Endodermal cell (in vitro differentiated cells): ENCODE results near the gene PLN. TPM values are rescaled to one million over a fixed set of nuclear protein-coding genes. Genes with fewer than 3 reads are reported as not detected.

Experiments used
- DNase-seq: peaks from one replicate; pipeline ENCODE4 v3.0.0-alpha.2; 2017
- H3K27ac ChIP-seq: 2 replicates; pipeline ENCODE4 v1.5.1; 2013; ENCODE audit warnings: mild to moderate bottlenecking, low read depth, low read length, moderate library complexity
- H3K27me3 ChIP-seq: 2 replicates; pipeline ENCODE4 v1.6.1; 2013; ENCODE audit warnings: mild to moderate bottlenecking, low read length, moderate library complexity; ENCODE audit not compliant: insufficient read depth, control insufficient read depth, poor library complexity, severe bottlenecking
- H3K36me3 ChIP-seq: 2 replicates; pipeline ENCODE4 v1.7.0; 2013; ENCODE audit warnings: mild to moderate bottlenecking, low read length, moderate library complexity; ENCODE audit not compliant: control insufficient read depth, insufficient read depth
- H3K4me1 ChIP-seq: one replicate; pipeline ENCODE4 v1.7.0; 2013; ENCODE audit warnings: low read length; ENCODE audit not compliant: control insufficient read depth, insufficient read depth
- H3K4me3 ChIP-seq: 2 replicates; pipeline ENCODE4 v1.5.1; 2013; ENCODE audit warnings: mild to moderate bottlenecking, low read length, moderate library complexity
- H3K9ac ChIP-seq: 2 replicates; pipeline ENCODE4 v1.6.1; 2013; ENCODE audit warnings: mild to moderate bottlenecking, low read length, moderate library complexity; ENCODE audit not compliant: poor library complexity, severe bottlenecking; ENCODE audit errors: extremely low read depth
- H3K9me3 ChIP-seq: 2 replicates; pipeline ENCODE4 v1.6.1; 2013; ENCODE audit warnings: mild to moderate bottlenecking, low read length, moderate library complexity; ENCODE audit not compliant: control insufficient read depth
- H3K27ac Mint-ChIP-seq: 2 replicates; pipeline ENCODE4 v1.8.0; 2020; ENCODE audit warnings: mixed read lengths
- H3K27me3 Mint-ChIP-seq: 2 replicates; pipeline ENCODE4 v1.8.0; 2021; ENCODE audit warnings: mild to moderate bottlenecking, mixed read lengths; ENCODE audit not compliant: insufficient read depth
- H3K36me3 Mint-ChIP-seq: 2 replicates; pipeline ENCODE4 v1.8.0; 2020; ENCODE audit warnings: low read depth, mixed read lengths
- H3K4me1 Mint-ChIP-seq: 2 replicates; pipeline ENCODE4 v1.8.0; 2020; ENCODE audit warnings: mixed read lengths
- H3K4me3 Mint-ChIP-seq: 2 replicates; pipeline ENCODE4 v1.8.0; 2020; ENCODE audit warnings: mild to moderate bottlenecking, moderate library complexity, mixed read lengths
- H3K9me3 Mint-ChIP-seq: 2 replicates; pipeline ENCODE4 v1.8.0; 2020; ENCODE audit warnings: mild to moderate bottlenecking, mixed read lengths
- WGBS, 2 experiments: methylation state at CpG; one replicate each; pipeline versions ENCODE4 v1.1.5 to v1.1.7; 2013; ENCODE audit warnings: missing lambda C conversion rate in 2 of 2, mixed read lengths in 1 of 2; ENCODE audit not compliant: insufficient coverage in 1 of 2, insufficient read length in 1 of 2; 5-methylcytosine and 5-hydroxymethylcytosine counted together
- total RNA-seq, 2 donors: library from RNA; stranded (reverse); fragmentation: NEBNext Ultra II Directional in 1 of 2; extraction: Animal tissue kit (Norgen Biotek cat#: 25700) in 1 of 2; gene quantifications; 2 replicates in 1 of 2; 3 replicates in 1 of 2; pipeline ENCODE4 v1.2.1, GENCODE V29; 2021
- TF ChIP-seq, protein P1 (sequence below): fragments of 200-600 bp; sonication (generic); conservative IDR thresholded peaks from 2 replicates; pipeline ENCODE4 v1.5.0; 2021; ENCODE audit warnings: antibody characterized with exemption, mild to moderate bottlenecking

PLN gene
- total RNA-seq, 2 donors from 2014 or later, result not detected

DNA sequence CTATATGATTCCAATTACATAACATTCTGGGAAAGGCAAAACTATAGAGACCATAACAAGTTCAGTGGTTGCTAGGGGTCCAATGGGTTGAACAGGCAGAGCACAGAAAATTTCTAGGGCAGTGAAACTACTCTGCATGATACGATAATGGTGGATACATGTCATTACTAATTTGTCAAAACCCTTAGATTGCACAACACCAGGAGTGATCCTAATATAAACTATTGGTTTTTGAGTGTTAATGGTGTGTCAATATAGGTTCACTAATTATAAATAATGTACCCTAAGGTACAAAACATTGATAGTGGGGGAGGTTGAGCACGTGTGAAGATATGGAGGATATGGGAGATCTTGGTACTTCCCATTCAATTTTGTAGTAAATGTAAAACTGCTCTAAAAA, 42.4 kb upstream of the PLN start:
- H3K4me3 Mint-ChIP-seq, result no peak overlapping the region
- WGBS, 2 experiments, result 100% methylated on average over 1 to 2 of the region's 2 CpGs
- H3K27me3 Mint-ChIP-seq, result no peaks in the 10 kb centered on the region
- H3K9me3 ChIP-seq, result peaks cover 27% of the 10 kb centered on the region
- H3K27ac ChIP-seq, result no peak overlapping the region
- H3K36me3 ChIP-seq, result peaks cover 5% of the 10 kb centered on the region
- H3K4me1 Mint-ChIP-seq, result peaks cover 9% of the 10 kb centered on the region
- H3K36me3 Mint-ChIP-seq, result peaks cover 12% of the 10 kb centered on the region
- H3K27ac Mint-ChIP-seq, result no peak overlapping the region
- DNase-seq, result no peak
- H3K9me3 Mint-ChIP-seq, result peaks cover 1% of the 10 kb centered on the region
- H3K9ac ChIP-seq, result no peak overlapping the region
- no peak overlapping the region for H3K4me3 ChIP-seq
- TF ChIP-seq, protein P1, sequence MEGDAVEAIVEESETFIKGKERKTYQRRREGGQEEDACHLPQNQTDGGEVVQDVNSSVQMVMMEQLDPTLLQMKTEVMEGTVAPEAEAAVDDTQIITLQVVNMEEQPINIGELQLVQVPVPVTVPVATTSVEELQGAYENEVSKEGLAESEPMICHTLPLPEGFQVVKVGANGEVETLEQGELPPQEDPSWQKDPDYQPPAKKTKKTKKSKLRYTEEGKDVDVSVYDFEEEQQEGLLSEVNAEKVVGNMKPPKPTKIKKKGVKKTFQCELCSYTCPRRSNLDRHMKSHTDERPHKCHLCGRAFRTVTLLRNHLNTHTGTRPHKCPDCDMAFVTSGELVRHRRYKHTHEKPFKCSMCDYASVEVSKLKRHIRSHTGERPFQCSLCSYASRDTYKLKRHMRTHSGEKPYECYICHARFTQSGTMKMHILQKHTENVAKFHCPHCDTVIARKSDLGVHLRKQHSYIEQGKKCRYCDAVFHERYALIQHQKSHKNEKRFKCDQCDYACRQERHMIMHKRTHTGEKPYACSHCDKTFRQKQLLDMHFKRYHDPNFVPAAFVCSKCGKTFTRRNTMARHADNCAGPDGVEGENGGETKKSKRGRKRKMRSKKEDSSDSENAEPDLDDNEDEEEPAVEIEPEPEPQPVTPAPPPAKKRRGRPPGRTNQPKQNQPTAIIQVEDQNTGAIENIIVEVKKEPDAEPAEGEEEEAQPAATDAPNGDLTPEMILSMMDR, result no peak
- H3K27me3 ChIP-seq, result no peaks in the 10 kb centered on the region
- peaks cover 3% of the 10 kb centered on the region for H3K4me1 ChIP-seq

DNA sequence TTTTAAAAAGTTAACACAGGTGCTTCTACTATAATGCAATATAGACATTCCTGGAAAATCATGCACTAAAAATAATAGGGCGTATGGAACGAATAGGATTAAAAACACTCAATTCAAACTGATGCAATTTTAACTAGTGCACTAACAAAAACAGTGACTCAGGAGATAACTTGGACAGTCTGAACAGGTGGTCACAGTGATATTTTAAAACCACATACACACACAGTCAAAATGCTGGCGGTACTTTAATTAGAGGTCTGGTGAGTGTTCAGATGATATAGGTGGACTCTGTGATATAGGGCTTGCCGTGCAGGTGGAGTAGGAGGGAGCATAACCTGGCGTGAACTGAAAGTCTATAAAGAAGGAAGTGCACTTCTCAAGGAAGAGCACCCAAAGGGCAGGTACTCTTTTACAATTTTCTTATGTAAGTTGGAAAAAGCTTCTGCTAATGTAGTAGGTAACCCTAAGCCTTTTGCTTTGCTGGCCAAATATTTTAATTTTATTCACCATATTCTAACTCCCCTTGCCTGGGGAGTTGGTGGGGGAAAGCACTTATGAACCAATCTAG, 41.9 kb upstream of the PLN start:
- Mint-ChIP-seq H3K36me3 (peaks cover 12% of the 10 kb centered on the region), H3K4me3 (no peak overlapping the region), H3K27ac (no peak overlapping the region), H3K4me1 (peaks cover 5% of the 10 kb centered on the region), H3K27me3 (no peaks in the 10 kb centered on the region), H3K9me3 (peaks cover 1% of the 10 kb centered on the region)
- H3K27me3 ChIP-seq, result no peaks in the 10 kb centered on the region
- H3K4me1 ChIP-seq, result peaks cover 1% of the 10 kb centered on the region
- H3K4me3 ChIP-seq, result no peak overlapping the region
- peaks cover 5% of the 10 kb centered on the region for H3K36me3 ChIP-seq
- WGBS, 2 experiments, result 94 to 100% methylated on average over 2 to 5 of the region's 5 CpGs
- no peak overlapping the region for H3K9ac ChIP-seq
- no peak for DNase-seq
- TF ChIP-seq, protein P1, result no peak
- peaks cover 27% of the 10 kb centered on the region for H3K9me3 ChIP-seq
- H3K27ac ChIP-seq, result no peak overlapping the region

- Histone ChIP-seq H3K27ac (no peak overlapping the region), H3K9me3 (peaks cover 12% of the 10 kb centered on the region), H3K36me3 (peaks cover 3% of the 10 kb centered on the region), H3K4me3 (no peak overlapping the region), H3K4me1 (peaks cover 3% of the 10 kb centered on the region), H3K27me3 (no peaks in the 10 kb centered on the region), H3K9ac (no peak overlapping the region)
- 88% methylated on average over 1 of the region's 1 CpG; no CpG with 5 or more reads in 1 of the 2 experiments for WGBS, 2 experiments
- TF ChIP-seq, protein P1, result no peak
- Mint-ChIP-seq H3K27ac (no peak overlapping the region), H3K4me3 (no peak overlapping the region), H3K27me3 (no peaks in the 10 kb centered on the region), H3K4me1 (peaks cover 10% of the 10 kb centered on the region), H3K9me3 (no peaks in the 10 kb centered on the region), H3K36me3 (peaks cover under 1% of the 10 kb centered on the region)
- no peak for DNase-seq
Measured at GRCh38 chr6:118507636-118508035, 40.5 kb upstream of the PLN start.
